SK-N-MC (cell line): Measurements from ENCODE around the gene VAV3.

Experiments
- EZH2 ChIP-seq: fragments of 200-600 bp; sonication (generic); IDR thresholded peaks from one replicate; pipeline ENCODE4 v1.6.1; 2017; ENCODE audit warnings: antibody characterized with exemption
- FOXP2 ChIP-seq: optimal IDR thresholded peaks from 2 replicates; pipeline ENCODE3; 2011; ENCODE audit warnings: mild to moderate bottlenecking, moderate library complexity; ENCODE audit not compliant: insufficient read depth; ENCODE audit errors: extremely low read length, control extremely low read depth
- POLR2AphosphoS5 ChIP-seq: IDR thresholded peaks from 2 replicates; pipeline ENCODE4 v1.6.1; 2012; ENCODE audit warnings: mild to moderate bottlenecking, low read depth, low read length, borderline replicate concordance

DNA sequence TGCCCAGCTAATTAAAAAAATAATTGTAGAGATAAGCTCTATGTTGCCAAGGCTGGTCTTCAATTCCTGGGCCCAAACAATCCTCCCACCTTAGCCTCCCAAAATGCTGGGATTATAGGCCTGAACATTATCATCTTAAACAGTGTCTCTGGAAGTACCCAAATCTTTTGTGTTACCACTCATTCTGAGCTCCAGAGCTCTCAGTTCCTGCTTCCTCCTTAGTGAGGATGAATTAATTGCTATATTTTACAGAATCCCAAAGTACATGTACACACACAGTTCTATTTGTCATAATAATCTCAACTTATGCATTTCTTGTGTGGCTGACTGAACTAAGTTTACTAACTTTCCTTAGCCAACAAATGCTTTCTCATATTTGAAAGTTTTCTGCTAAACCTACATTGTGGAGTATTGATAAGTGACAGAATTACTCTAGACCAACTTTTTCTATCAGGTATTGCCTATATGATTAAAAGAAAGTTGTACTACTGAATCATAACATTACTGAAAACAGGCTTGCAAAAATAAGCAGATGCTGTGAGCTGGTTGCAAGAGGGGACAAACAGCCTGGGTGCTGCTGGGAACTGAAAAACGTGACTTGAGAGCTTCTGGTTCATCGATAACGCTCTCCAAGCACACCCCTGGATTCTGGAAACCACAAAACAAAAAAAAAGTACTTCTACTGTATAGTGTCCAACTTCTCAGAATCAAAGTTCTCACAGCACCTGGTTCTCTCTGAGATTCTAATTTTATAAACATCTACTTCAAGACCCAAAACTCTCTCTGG lies 15.3 kb downstream of the VAV3 start:
- TF ChIP-seq POLR2AphosphoS5 (no peak), EZH2 (no peak), FOXP2 (no peak)
